GM23338 (cell line): ENCODE data around the gene IGF2BP2.

Experiments used
- CREB1 ChIP-seq: fragments of 250-450 bp; sonication (Bioruptor Pico); IDR thresholded peaks from 2 replicates; pipeline ENCODE4 v1.5.0; 2020; ENCODE audit warnings: low read depth, mild to moderate bottlenecking, moderate library complexity
- CTCF ChIP-seq, 2 experiments: fragments of 200-600 bp in 1 of 2; sonication (generic) in 1 of 2; conservative IDR thresholded peaks; 2 replicates each; pipeline versions ENCODE4 v1.5.1 to v1.6.1; 2016 to 2017; ENCODE audit warnings: antibody characterized with exemption in 2 of 2, low read depth in 2 of 2, mild to moderate bottlenecking in 2 of 2, moderate library complexity in 1 of 2
- EZH2 ChIP-seq: fragments of 200-600 bp; sonication (generic); IDR thresholded peaks from one replicate; pipeline ENCODE4 v1.8.0; 2017; ENCODE audit warnings: antibody characterized with exemption, mild to moderate bottlenecking, low read depth; ENCODE audit not compliant: unreplicated experiment
- JUNB ChIP-seq: IDR thresholded peaks from one replicate; pipeline ENCODE4 v1.6.1; 2016; ENCODE audit warnings: antibody characterized with exemption; ENCODE audit not compliant: unreplicated experiment
- POLR2AphosphoS5 ChIP-seq: IDR thresholded peaks from 2 replicates; pipeline ENCODE4 v1.6.1; 2016; ENCODE audit warnings: antibody characterized with exemption, low read depth
- ZNF114 ChIP-seq: fragments of 250-450 bp; sonication (Bioruptor Pico); IDR thresholded peaks from 2 replicates; pipeline ENCODE4 v1.5.0; 2020; ENCODE audit warnings: mild to moderate bottlenecking, moderate library complexity

- no peak for TF ChIP-seq CREB1
- no peak for TF ChIP-seq CTCF (conservative IDR thresholded peaks at IDR 0.05; ENCODE audit: low read depth in 2 of 2)
- TF ChIP-seq POLR2AphosphoS5 = no peak
- no peak for TF ChIP-seq ZNF114
- TF ChIP-seq EZH2 = no peak
- no peak for TF ChIP-seq JUNB
Observed at GRCh38 chr3:185654758-185655145, 170.1 kb downstream of the IGF2BP2 start.
